ENCODE measurements around the gene CD8B2.
"Not testable (repeated sequence)": the region's sequence is repeated elsewhere in the genome, so short reads cannot be mapped to it uniquely, and the experiment has no call there.

Gene CD8B2

GRCh38 chr2:106486551-106487385, at the start of gene CD8B2:
CD8B2 (plus strand) TSS chr2:106487364; CDS start chr2:106487427, 63 bp downstream.
- not testable (repeated sequence) for DNase-seq

- not testable (repeated sequence) for DNase-seq
These were observed 25.3 kb upstream of the CD8B2 start for GRCh38 chr2:106461882-106462281.

- not testable (repeated sequence) for DNase-seq
These were observed 19.6 kb upstream of the CD8B2 start for GRCh38 chr2:106467516-106467915.

GRCh38 chr2:106468107-106468506, 19.1 kb upstream of the CD8B2 start, which contains the start of gene RGPD3:
RGPD3 (minus strand) TSS chr2:106468413; CDS start chr2:106468288, 125 bp downstream.
- not testable (repeated sequence) for DNase-seq

GRCh38 chr2:106470658-106471057, 16.5 kb upstream of the CD8B2 start:
- not testable (repeated sequence) for DNase-seq

GRCh38 chr2:106477647-106478046, 9.5 kb upstream of the CD8B2 start:
- not testable (repeated sequence) for DNase-seq

GRCh38 chr2:106479563-106479962, 7.6 kb upstream of the CD8B2 start:
- DNase-seq, result not testable (repeated sequence)

GRCh38 chr2:106487386-106488191, 425 bp downstream of the CD8B2 start:
- DNase-seq, result not testable (repeated sequence)

GRCh38 chr2:106489701-106490100, 2.5 kb downstream of the CD8B2 start:
- not testable (repeated sequence) for DNase-seq

GRCh38 chr2:106492399-106492798, 5.2 kb downstream of the CD8B2 start:
- not testable (repeated sequence) for DNase-seq

GRCh38 chr2:106492913-106493312, 5.7 kb downstream of the CD8B2 start:
- not testable (repeated sequence) for DNase-seq

GRCh38 chr2:106498549-106498948, 11.4 kb downstream of the CD8B2 start:
- not testable (repeated sequence) for DNase-seq

- DNase-seq, result not testable (repeated sequence)
These were observed 13.2 kb downstream of the CD8B2 start for GRCh38 chr2:106500350-106500749.

- DNase-seq, result not testable (repeated sequence)
These were observed 15.2 kb downstream of the CD8B2 start for GRCh38 chr2:106502351-106502750.

- DNase-seq, result not testable (repeated sequence)
These were observed 17.0 kb downstream of the CD8B2 start for GRCh38 chr2:106504192-106504591.

GRCh38 chr2:106504787-106505186, 17.6 kb downstream of the CD8B2 start:
- DNase-seq, result not testable (repeated sequence)

- DNase-seq, result not testable (repeated sequence)
These were observed 19.0 kb downstream of the CD8B2 start for GRCh38 chr2:106506002-106506687.

- DNase-seq, result not testable (repeated sequence)
These were observed 21.7 kb downstream of the CD8B2 start for GRCh38 chr2:106508660-106509373.

- DNase-seq, result not testable (repeated sequence)
These were observed 22.2 kb downstream of the CD8B2 start for GRCh38 chr2:106509374-106509770.

- DNase-seq, result not testable (repeated sequence)
These were observed 23.6 kb downstream of the CD8B2 start for GRCh38 chr2:106510791-106511190.

- DNase-seq, result peak; percentile 83
These were observed 24.3 kb downstream of the CD8B2 start for GRCh38 chr2:106511476-106511901.

GRCh38 chr2:106511934-106512333, 24.8 kb downstream of the CD8B2 start:
- not testable (repeated sequence) for DNase-seq
